ENCODE data around the gene CPNE7.

GRCh38 chr16:89531821-89532526 is 43.6 kb upstream of the CPNE7 start:
- TF ChIP-seq MAX (IDR thresholded peaks at IDR 0.05) (no peak), FOXM1 (IDR thresholded peaks at IDR 0.05; ENCODE audit: borderline replicate concordance, low read depth) (no peak), ZBTB7A (IDR thresholded peaks at IDR 0.05; ENCODE audit: low read depth) (no peak), CREB1 (IDR thresholded peaks at IDR 0.05; ENCODE audit: low read depth) (no peak), YY1 (IDR thresholded peaks at IDR 0.05; ENCODE audit: low read depth) (no peak), EGR1 (IDR thresholded peaks at IDR 0.05) (no peak), REST (IDR thresholded peaks at IDR 0.05; ENCODE audit: low read depth) (no peak), NFIC (IDR thresholded peaks at IDR 0.05) (no peak), TCF12 (IDR thresholded peaks at IDR 0.05; ENCODE audit: low read depth) (no peak)

All from Ishikawa (cell line).